PC-9 (cell line): Measurements from ENCODE around the gene GALNT14. TPM values are rescaled to one million over a fixed set of nuclear protein-coding genes. Genes with fewer than 3 reads are reported as not detected.

Source experiments
- BruUV-seq: library from RNA; stranded (reverse); fragments of 400-500 nt; replicated peaks from 2 replicates; lab custom pipeline; 2021; lab: Mats Ljungman, UMichigan
- CTCF ChIA-PET: fragments of 300-600 bp; sonication (Branson Sonifier 250); formaldehyde crosslinking; loops from one replicate; lab custom pipeline; 2022; ENCODE audit warnings: antibody characterized with exemption; lab: Charles Lee
- POLR2A ChIA-PET: fragments of 300-600 bp; sonication (Branson Sonifier 250); formaldehyde crosslinking; loops from one replicate; lab custom pipeline; 2022; ENCODE audit warnings: antibody characterized with exemption; ENCODE audit not compliant: unreplicated experiment; lab: Charles Lee
- DNase-seq, 2 experiments: peaks; one replicate each; pipeline versions ENCODE4 v3.0.0 to v3.0.0-alpha.2; 2015 to 2022; ENCODE audit warnings: mixed read lengths in 1 of 2
- H2AFZ ChIP-seq: fragments of 200-600 bp; sonication (generic); 2 replicates; pipeline ENCODE4 v1.8.1; 2017; ENCODE audit warnings: antibody characterized with exemption
- H3F3A ChIP-seq: fragments of 200-600 bp; sonication (generic); 2 replicates; pipeline ENCODE4 v1.8.1; 2017; ENCODE audit warnings: antibody characterized with exemption, mild to moderate bottlenecking, low read depth; ENCODE audit not compliant: insufficient read depth
- H3K27ac ChIP-seq: fragments of 200-600 bp; sonication (generic); 2 replicates; pipeline ENCODE4 v1.6.1; 2016; ENCODE audit warnings: mixed run types
- H3K27me3 ChIP-seq: fragments of 200-600 bp; sonication (generic); 2 replicates; pipeline ENCODE4 v1.6.1; 2016; ENCODE audit warnings: low read depth, mixed run types; ENCODE audit not compliant: insufficient read depth
- H3K36me3 ChIP-seq: fragments of 200-600 bp; sonication (generic); 2 replicates; pipeline ENCODE4 v1.6.1; 2016; ENCODE audit warnings: low read depth, mixed run types
- H3K4me1 ChIP-seq: fragments of 200-600 bp; sonication (generic); replicated peaks from 2 replicates; pipeline ENCODE4 v1.6.1; 2016; ENCODE audit warnings: mixed run types; ENCODE audit not compliant: insufficient read depth
- H3K4me2 ChIP-seq: fragments of 200-600 bp; sonication (generic); 2 replicates; pipeline ENCODE4 v1.6.1; 2017; ENCODE audit warnings: mixed run types
- H3K4me3 ChIP-seq: fragments of 200-600 bp; sonication (generic); 2 replicates; pipeline ENCODE4 v1.6.1; 2016; ENCODE audit warnings: mixed run types
- H3K79me2 ChIP-seq: fragments of 200-600 bp; sonication (generic); 2 replicates; pipeline ENCODE4 v1.6.1; 2017; ENCODE audit warnings: low read depth, mixed run types
- H3K9me2 ChIP-seq: fragments of 200-600 bp; sonication (generic); 2 replicates; pipeline ENCODE4 v1.8.1; 2017; ENCODE audit warnings: mild to moderate bottlenecking; ENCODE audit not compliant: insufficient read depth
- H3K9me3 ChIP-seq: fragments of 200-600 bp; sonication (generic); 2 replicates; pipeline ENCODE4 v1.8.1; 2016; ENCODE audit warnings: low read depth; ENCODE audit not compliant: insufficient read depth
- H4K20me1 ChIP-seq: fragments of 200-600 bp; sonication (generic); 2 replicates; pipeline ENCODE4 v1.8.1; 2017; ENCODE audit not compliant: insufficient read depth
- CTCF ChIP-seq: fragments of 200-600 bp; sonication (generic); conservative IDR thresholded peaks from 2 replicates; pipeline ENCODE4 v1.6.1; 2017; ENCODE audit warnings: mixed run types, antibody characterized with exemption, mild to moderate bottlenecking, moderate library complexity
- EZH2 ChIP-seq: fragments of 200-600 bp; sonication (generic); IDR thresholded peaks from 2 replicates; pipeline ENCODE4 v1.8.0; 2017; ENCODE audit warnings: antibody characterized with exemption, low read depth
- intact Hi-C: fragments of 100-400 bp; cut with micrococcal nuclease; formaldehyde crosslinking; loops from one replicate; pipeline ENCODE4 v1.10.0; 2022; ENCODE audit not compliant: unreplicated experiment
- total RNA-seq: library from RNA; stranded (reverse); gene quantifications from 2 replicates; pipeline ENCODE4 v1.2.3, GENCODE V29; 2021

Gene GALNT14
- total RNA-seq, 1 experiment from 2014 or later, result 3.1 TPM

GRCh38 chr2:31051258-31052140 is 86.7 kb downstream of the GALNT14 start:
- intact Hi-C loops, result no loop called here
- H3K27me3 ChIP-seq, result no peaks in the 10 kb centered on the region
- H3K79me2 ChIP-seq, result peaks cover 30% of the 10 kb centered on the region
- no TSS peak for BruUV-seq
- DNase-seq, result no peak
- TF ChIP-seq CTCF (no peak), EZH2 (no peak)
- no peak overlapping the region for H3K27ac ChIP-seq
- H2AFZ ChIP-seq, result no peak overlapping the region
- H3K9me2 ChIP-seq, result no peaks in the 10 kb centered on the region
- H3K4me2 ChIP-seq, result no peak overlapping the region
- H3F3A ChIP-seq, result no peaks in the 10 kb centered on the region
- no peak overlapping the region for H3K4me3 ChIP-seq
- no peaks in the 10 kb centered on the region for H3K4me1 ChIP-seq
- no peaks in the 10 kb centered on the region for H3K9me3 ChIP-seq
- H3K36me3 ChIP-seq, result no peaks in the 10 kb centered on the region
- H4K20me1 ChIP-seq, result peaks cover 3% of the 10 kb centered on the region; the same call in 1 of the 2 replicates
- POLR2A ChIA-PET, result no interaction called here
- CTCF ChIA-PET, result no interaction called here

- Histone ChIP-seq H3K9me3 (no peaks in the 10 kb centered on the region), H3K36me3 (no peaks in the 10 kb centered on the region), H3K79me2 (peaks cover 18% of the 10 kb centered on the region), H4K20me1 (no peaks in the 10 kb centered on the region; the same call in 1 of the 2 replicates), H3K27me3 (no peaks in the 10 kb centered on the region), H3K4me1 (no peaks in the 10 kb centered on the region), H3K4me3 (no peak overlapping the region), H3K9me2 (no peaks in the 10 kb centered on the region), H3K27ac (no peak overlapping the region), H3F3A (no peaks in the 10 kb centered on the region), H2AFZ (no peak overlapping the region), H3K4me2 (no peak overlapping the region)
- ChIA-PET CTCF (no interaction called here), POLR2A (no interaction called here)
- BruUV-seq, result no TSS peak
- no peak for TF ChIP-seq EZH2
- no peak for TF ChIP-seq CTCF
- no peak for DNase-seq
- intact Hi-C loops, result no loop called here
These were observed 88.2 kb downstream of the GALNT14 start for GRCh38 chr2:31049916-31050588.

- no peaks in the 10 kb centered on the region for H3F3A ChIP-seq
- no peaks in the 10 kb centered on the region for H3K9me2 ChIP-seq
- no peaks in the 10 kb centered on the region for H3K9me3 ChIP-seq
- TF ChIP-seq EZH2 (no peak), CTCF (no peak)
- no peaks in the 10 kb centered on the region; the same call in 1 of the 2 replicates for H4K20me1 ChIP-seq
- no peaks in the 10 kb centered on the region for H3K4me1 ChIP-seq
- intact Hi-C loops, result no loop called here
- H3K79me2 ChIP-seq, result peaks cover 19% of the 10 kb centered on the region
- POLR2A ChIA-PET, result no interaction called here
- no peak overlapping the region for H2AFZ ChIP-seq
- BruUV-seq, result no TSS peak
- no peak for DNase-seq
- no peaks in the 10 kb centered on the region for H3K27me3 ChIP-seq
- H3K4me2 ChIP-seq, result no peak overlapping the region
- CTCF ChIA-PET, result no interaction called here
- no peaks in the 10 kb centered on the region for H3K36me3 ChIP-seq
- no peak overlapping the region for H3K27ac ChIP-seq
- H3K4me3 ChIP-seq, result no peak overlapping the region
These were observed 89.0 kb downstream of the GALNT14 start for GRCh38 chr2:31049264-31049663.
